Measurements from ENCODE around the gene HPCA.

The HPCA gene

GRCh38 chr1:32919811-32920733, 33.8 kb downstream of the HPCA start:
- H2AFZ ChIP-seq (ENCODE audit: low read depth, low read length, severe bottlenecking) = no peak overlapping the region
- TF ChIP-seq EZH2phosphoT487 (conservative IDR thresholded peaks at IDR 0.05; ENCODE audit: low read length) = no peak
- no peak for TF ChIP-seq CTCF (IDR thresholded peaks at IDR 0.05; ENCODE audit: insufficient read depth, low read length, poor library complexity, severe bottlenecking)

GRCh38 chr1:32920833-32921232, 34.5 kb downstream of the HPCA start:
- no peak overlapping the region for H3K4me2 ChIP-seq (ENCODE audit: low read depth, low read length, poor library complexity, severe bottlenecking)
- no peaks in the 10 kb centered on the region for H4K20me1 ChIP-seq (ENCODE audit: low read depth, low read length)
- H2AFZ ChIP-seq (ENCODE audit: low read depth, low read length, severe bottlenecking) = no peak overlapping the region
- no peaks in the 10 kb centered on the region for H3K9me3 ChIP-seq (ENCODE audit: insufficient read depth, low read length)
- no peaks in the 10 kb centered on the region for H3K9me2 ChIP-seq (replicated peaks; ENCODE audit: insufficient read depth, low read length)
- H3K27ac ChIP-seq (ENCODE audit: low read depth, low read length) = no peak overlapping the region
- H3K4me3 ChIP-seq (ENCODE audit: insufficient read depth, low read length, poor library complexity, severe bottlenecking) = no peak overlapping the region
- H3K9ac ChIP-seq (ENCODE audit: low read length) = no peak overlapping the region
- H3F3A ChIP-seq (ENCODE audit: insufficient read depth) = no peaks in the 10 kb centered on the region
- no peaks in the 10 kb centered on the region for H3K79me2 ChIP-seq (ENCODE audit: insufficient read depth, low read length)
- H3K27me3 ChIP-seq (ENCODE audit: low read length) = no peaks in the 10 kb centered on the region
- H3K36me3 ChIP-seq (ENCODE audit: low read length) = no peaks in the 10 kb centered on the region
- TF ChIP-seq EZH2phosphoT487 (conservative IDR thresholded peaks at IDR 0.05; ENCODE audit: low read length) (no peak), CTCF (IDR thresholded peaks at IDR 0.05; ENCODE audit: insufficient read depth, low read length, poor library complexity, severe bottlenecking) (no peak)

More at GRCh38 chr1:32919811-32920733, 33.8 kb downstream of the HPCA start:
- H3K36me3 ChIP-seq (ENCODE audit: low read length) = no peaks in the 10 kb centered on the region
- H3K4me3 ChIP-seq (ENCODE audit: insufficient read depth, low read length, poor library complexity, severe bottlenecking) = no peak overlapping the region
- no peaks in the 10 kb centered on the region for H3K9me3 ChIP-seq (ENCODE audit: insufficient read depth, low read length)
- no peaks in the 10 kb centered on the region for H4K20me1 ChIP-seq (ENCODE audit: low read depth, low read length)
- H3K9ac ChIP-seq (ENCODE audit: low read length) = no peak overlapping the region
- H3F3A ChIP-seq (ENCODE audit: insufficient read depth) = no peaks in the 10 kb centered on the region
- H3K27me3 ChIP-seq (ENCODE audit: low read length) = no peaks in the 10 kb centered on the region
- no peak overlapping the region for H3K4me2 ChIP-seq (ENCODE audit: low read depth, low read length, poor library complexity, severe bottlenecking)
- H3K79me2 ChIP-seq (ENCODE audit: insufficient read depth, low read length) = no peaks in the 10 kb centered on the region
- H3K9me2 ChIP-seq (replicated peaks; ENCODE audit: insufficient read depth, low read length) = no peaks in the 10 kb centered on the region
- H3K27ac ChIP-seq (ENCODE audit: low read depth, low read length) = no peak overlapping the region

- Histone ChIP-seq H3K27ac (ENCODE audit: low read depth, low read length) (no peak overlapping the region), H3K27me3 (ENCODE audit: low read length) (no peaks in the 10 kb centered on the region), H3K9me2 (replicated peaks; ENCODE audit: insufficient read depth, low read length) (no peaks in the 10 kb centered on the region), H3K9ac (ENCODE audit: low read length) (no peak overlapping the region), H2AFZ (ENCODE audit: low read depth, low read length, severe bottlenecking) (no peak overlapping the region), H3K4me3 (ENCODE audit: insufficient read depth, low read length, poor library complexity, severe bottlenecking) (no peak overlapping the region), H3K36me3 (ENCODE audit: low read length) (no peaks in the 10 kb centered on the region), H3K79me2 (ENCODE audit: insufficient read depth, low read length) (no peaks in the 10 kb centered on the region), H4K20me1 (ENCODE audit: low read depth, low read length) (no peaks in the 10 kb centered on the region), H3K4me2 (ENCODE audit: low read depth, low read length, poor library complexity, severe bottlenecking) (no peak overlapping the region), H3K9me3 (ENCODE audit: insufficient read depth, low read length) (no peaks in the 10 kb centered on the region), H3F3A (ENCODE audit: insufficient read depth) (no peaks in the 10 kb centered on the region)
- TF ChIP-seq EZH2phosphoT487 (conservative IDR thresholded peaks at IDR 0.05; ENCODE audit: low read length) = no peak
- TF ChIP-seq CTCF (IDR thresholded peaks at IDR 0.05; ENCODE audit: insufficient read depth, low read length, poor library complexity, severe bottlenecking) = no peak
These were observed 38.6 kb downstream of the HPCA start for GRCh38 chr1:32924881-32925344.

All from SU-DHL-6 (cell line).